K562 (cell line): Measurements from ENCODE around the gene LRP1B. TPM values are rescaled to one million over a fixed set of nuclear protein-coding genes. Genes with fewer than 3 reads are reported as not detected.

Experiments used
- ATAC-seq: fragments of 200-7000 bp; cut with Tn5 transposase; 3 replicates; pipeline ENCODE4 v1.9.1; 2020; ENCODE audit warnings: moderate library complexity
- BruUV-seq: library from RNA; stranded (reverse); fragments of 400-500 nt; replicated peaks from 2 replicates; lab custom pipeline; 2021; lab: Mats Ljungman, UMichigan
- CTCF ChIA-PET: fragments of 300-600 bp; formaldehyde crosslinking; extraction: SDS; loops from one replicate; lab custom pipeline; 2021; ENCODE audit warnings: low intra/inter-chr PET ratio; lab: Yijun Ruan, JAX
- POLR2A ChIA-PET: fragments of 300-600, 350-650 bp; sonication (Branson Sonifier 250); formaldehyde crosslinking; extraction: SDS; loops from one replicate; lab custom pipeline; 2021; ENCODE audit warnings: antibody characterized with exemption, inconsistent platforms; lab: Yijun Ruan, JAX
- DNase-seq, 4 experiments: peaks; one replicate each; pipeline versions ENCODE4 v3.0.0 to v3.0.0-alpha.2; 2011 to 2018; ENCODE audit warnings: low spot score in 3 of 4, mixed read lengths in 3 of 4; ENCODE audit errors: extremely low read depth in 1 of 4
- FAIRE-seq: peaks from 2 replicates; lab custom pipeline; 2011; peaks lifted over from hg19 to GRCh38; lab: Jason Lieb, UNC
- H2AFZ ChIP-seq: 2 replicates; pipeline ENCODE4 v1.6.0; 2011; ENCODE audit warnings: low read depth, low read length, control low read depth, inconsistent platforms
- H3K27ac ChIP-seq: fragments of 200-600 bp; 3 replicates; pipeline ENCODE4 v1.8.0; 2011; ENCODE audit warnings: low read depth, mild to moderate bottlenecking, control low read depth, inconsistent platforms, low read length, moderate library complexity, mixed read lengths; ENCODE audit errors: extremely low read depth
- H3K27me3 ChIP-seq, 2 experiments: fragments of 300-600 bp in 1 of 2; 2 replicates in 1 of 2; 3 replicates in 1 of 2; pipeline versions ENCODE4 v1.6.0 to v1.8.0; 2011; ENCODE audit warnings: inconsistent platforms in 2 of 2, low read length in 2 of 2, mild to moderate bottlenecking in 1 of 2, mixed read lengths in 1 of 2, moderate library complexity in 1 of 2; ENCODE audit not compliant: control insufficient read depth in 2 of 2, insufficient read depth in 2 of 2
- H3K36me3 ChIP-seq: fragments of 300-600 bp; 3 replicates; pipeline ENCODE4 v1.8.0; 2011; ENCODE audit warnings: mild to moderate bottlenecking, low read length, inconsistent platforms; ENCODE audit not compliant: control insufficient read depth, insufficient read depth
- H3K4me1 ChIP-seq, 2 experiments: fragments of 200-600 bp in 1 of 2; replicated peaks in 1 of 2; 2 replicates in 1 of 2; 3 replicates in 1 of 2; pipeline versions ENCODE4 v1.5.1 to v1.8.0; 2011; ENCODE audit warnings: inconsistent platforms in 2 of 2, low read length in 2 of 2, mild to moderate bottlenecking in 1 of 2, mixed read lengths in 1 of 2, moderate library complexity in 1 of 2; ENCODE audit not compliant: control insufficient read depth in 2 of 2, insufficient read depth in 2 of 2
- H3K4me2 ChIP-seq: 2 replicates; pipeline ENCODE4 v1.6.1; 2011; ENCODE audit warnings: low read length, control low read depth, inconsistent platforms, mixed read lengths; ENCODE audit not compliant: insufficient read depth
- H3K4me3 ChIP-seq: fragments of 200-600 bp; sonication (generic), shearing (Covaris generic); 2 replicates; pipeline ENCODE4 v1.5.1; 2016; ENCODE audit warnings: control low read depth, inconsistent platforms
- H3K79me2 ChIP-seq: fragments of 200-600 bp; 3 replicates; pipeline ENCODE4 v1.8.0; 2011; ENCODE audit warnings: low read length, inconsistent platforms; ENCODE audit not compliant: control insufficient read depth, insufficient read depth
- H3K9ac ChIP-seq, 2 experiments: 2 replicates each; pipeline versions ENCODE4 v1.6.0 to v1.6.1; 2011; ENCODE audit warnings: low read depth in 2 of 2, low read length in 2 of 2, control low read depth in 1 of 2, inconsistent platforms in 1 of 2, mild to moderate bottlenecking in 1 of 2, mixed read lengths in 1 of 2; ENCODE audit not compliant: insufficient read depth in 1 of 2
- H3K9me1 ChIP-seq: one replicate; pipeline ENCODE4 v1.6.0; 2011; ENCODE audit warnings: inconsistent platforms, mild to moderate bottlenecking, low read length, moderate library complexity; ENCODE audit not compliant: control insufficient read depth, insufficient read depth
- H3K9me3 ChIP-seq: replicated peaks from 2 replicates; pipeline ENCODE4 v1.5.1; 2011; ENCODE audit warnings: low read depth, low read length, inconsistent platforms; ENCODE audit not compliant: control insufficient read depth, insufficient read depth
- H4K20me1 ChIP-seq: replicated peaks from 2 replicates; pipeline ENCODE4 v1.6.1; 2011; ENCODE audit warnings: low read length, inconsistent platforms, mixed read lengths; ENCODE audit not compliant: control insufficient read depth, insufficient read depth
- CEBPB ChIP-seq: fragments of 450-650 bp; IDR thresholded peaks from 2 replicates; pipeline ENCODE4 v1.6.1; 2016; ENCODE audit warnings: missing genetic modification characterization, missing compliant biosample characterization
- COPS2 ChIP-seq: fragments of 450-650 bp; conservative IDR thresholded peaks from 2 replicates; pipeline ENCODE4 v1.6.1; 2016; ENCODE audit warnings: mild to moderate bottlenecking, moderate library complexity
- DNMT1 ChIP-seq: fragments of 450-650 bp; IDR thresholded peaks from 2 replicates; pipeline ENCODE4 v1.6.1; 2016; ENCODE audit warnings: antibody characterized with exemption, mild to moderate bottlenecking
- EP400 ChIP-seq: fragments of 450-650 bp; IDR thresholded peaks from 2 replicates; pipeline ENCODE4 v1.6.1; 2017; ENCODE audit warnings: antibody characterized with exemption, mild to moderate bottlenecking, moderate library complexity
- FUS ChIP-seq: fragments of 200-400 bp; formaldehyde crosslinking; optimal IDR thresholded peaks from 2 replicates; pipeline ENCODE3; 2017; ENCODE audit warnings: low read depth, low read length
- KLF6 ChIP-seq: fragments of 250-450 bp; sonication (Bioruptor Pico); IDR thresholded peaks from 2 replicates; pipeline ENCODE4 v1.4.0; 2020; ENCODE audit warnings: mild to moderate bottlenecking, moderate library complexity, borderline replicate concordance
- POLR2A ChIP-seq: fragments of 450-650 bp; conservative IDR thresholded peaks from 2 replicates; pipeline ENCODE4 v1.6.1; 2016
- RBM25 ChIP-seq: fragments of 200-400 bp; formaldehyde crosslinking; IDR thresholded peaks from 2 replicates; pipeline ENCODE4 v1.6.1; 2018; ENCODE audit warnings: low read length, low read depth, moderate library complexity; ENCODE audit not compliant: severe bottlenecking
- U2AF1 ChIP-seq: fragments of 200-400 bp; formaldehyde crosslinking; optimal IDR thresholded peaks from 2 replicates; pipeline ENCODE3; 2017; ENCODE audit warnings: mild to moderate bottlenecking, low read depth, low read length, moderate library complexity
- ZFP30 ChIP-seq: fragments of 250-450 bp; sonication (Bioruptor Pico); IDR thresholded peaks from 2 replicates; pipeline ENCODE4 v1.8.0; 2022; ENCODE audit warnings: moderate library complexity, mild to moderate bottlenecking, inconsistent platforms, borderline replicate concordance
- ZNF12 ChIP-seq: sonication (generic); formaldehyde crosslinking; IDR thresholded peaks from 2 replicates; pipeline ENCODE4 v1.4.0; 2020; ENCODE audit warnings: mild to moderate bottlenecking, missing genetic modification reagents
- ZNF121 ChIP-seq: sonication (generic); formaldehyde crosslinking; conservative IDR thresholded peaks from 2 replicates; pipeline ENCODE4 v1.8.0; 2022; ENCODE audit warnings: missing genetic modification reagents
- ZNF124 ChIP-seq: sonication (generic); formaldehyde crosslinking; IDR thresholded peaks from 2 replicates; pipeline ENCODE4 v1.8.1; 2022; ENCODE audit warnings: missing genetic modification reagents
- WGBS: fragments of 100-300 bp; shearing (Covaris generic); methylation state at CpG from one replicate; pipeline ENCODE4 v1.1.6; 2016; ENCODE audit warnings: low coverage, mixed read lengths; ENCODE audit not compliant: insufficient coverage; ENCODE audit errors: missing lambda C conversion rate; 5-methylcytosine and 5-hydroxymethylcytosine counted together
- in situ Hi-C: fragments of 300-500 bp; cut with MboI; formaldehyde crosslinking; loops from 4 replicates; pipeline ENCODE4 v1.15.0; 2018; ENCODE audit warnings: inconsistent platforms, mixed read lengths
- intact Hi-C: fragments of 100-400 bp; cut with micrococcal nuclease; formaldehyde crosslinking; loops from 2 replicates; pipeline ENCODE4 v1.14.2; 2022
- polyA plus RNA-seq, 8 experiments: library from polyadenylated mRNA; depleted of rRNA in 4 of 8; stranded (reverse) in 5 of 8; unstranded in 3 of 8; fragments of >200 nt; fragmentation: Nextera tagmentation in 2 of 8; fragmentation: Illumina TruSeq in 1 of 8; extraction: Ambion mirVana in 2 of 8; extraction: Trizol in 1 of 8; gene quantifications; 2 replicates each; pipeline versions ENCODE4 v1.2.1 to v1.2.3, GENCODE V29; 2011 to 2014; ENCODE audit warnings: inconsistent platforms in 1 of 8, missing spikeins in 1 of 8
- total RNA-seq, 7 experiments: library from RNA; depleted of rRNA in 6 of 7; stranded (reverse); fragments of >200 nt in 6 of 7; fragmentation: Illumina TruSeq in 2 of 7; extraction: Trizol in 2 of 7; gene quantifications; 2 replicates each; pipeline versions ENCODE4 v1.2.1 to v1.2.3, GENCODE V29; 2011 to 2021; ENCODE audit warnings: low replicate concordance in 1 of 7
- TF ChIP-seq, protein P1 (sequence below), 2 experiments: IDR thresholded peaks; 2 replicates each; pipeline ENCODE4 v1.6.1; 2011; ENCODE audit warnings: borderline replicate concordance in 1 of 2, control low read depth in 1 of 2, low read depth in 1 of 2, low read length in 1 of 2, mild to moderate bottlenecking in 1 of 2, mixed read lengths in 1 of 2, moderate library complexity in 1 of 2; ENCODE audit not compliant: insufficient read depth in 1 of 2, insufficient read length in 1 of 2, poor library complexity in 1 of 2, severe bottlenecking in 1 of 2; ENCODE audit errors: extremely low read depth in 1 of 2
- TF ChIP-seq, protein P2 (sequence below): fragments of 200-800 bp; sonication (Bioruptor generic); IDR thresholded peaks from 2 replicates; pipeline ENCODE4 v1.6.1; 2017; ENCODE audit warnings: missing genetic modification characterization, missing compliant biosample characterization

LRP1B gene
- total and polyA plus RNA-seq, 9 of the 15 experiments (the other 6 are each of a cell fraction or from before 2014, with no cell fraction given), result not detected

DNA sequence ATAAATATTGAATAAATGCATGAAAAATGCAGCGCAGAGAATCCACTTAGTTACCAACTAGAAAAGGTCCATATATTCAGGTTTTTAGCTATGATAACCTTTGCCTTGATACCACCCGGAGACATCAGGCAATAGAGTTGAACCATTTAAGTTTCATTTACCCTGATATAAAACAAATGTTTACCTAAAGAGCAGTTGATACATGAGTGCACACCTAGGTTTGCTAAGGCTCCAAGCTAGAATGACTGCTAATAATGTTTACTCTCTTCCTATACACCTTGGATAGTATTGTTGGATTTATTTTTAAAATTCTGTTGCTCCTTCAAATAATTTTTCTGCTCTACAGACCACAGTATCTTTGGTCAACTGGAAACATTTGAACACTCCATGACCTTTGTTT is 1463.6 kb downstream of the LRP1B start (continued):
- TF ChIP-seq, protein P1, sequence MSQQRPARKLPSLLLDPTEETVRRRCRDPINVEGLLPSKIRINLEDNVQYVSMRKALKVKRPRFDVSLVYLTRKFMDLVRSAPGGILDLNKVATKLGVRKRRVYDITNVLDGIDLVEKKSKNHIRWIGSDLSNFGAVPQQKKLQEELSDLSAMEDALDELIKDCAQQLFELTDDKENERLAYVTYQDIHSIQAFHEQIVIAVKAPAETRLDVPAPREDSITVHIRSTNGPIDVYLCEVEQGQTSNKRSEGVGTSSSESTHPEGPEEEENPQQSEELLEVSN (IDR thresholded peaks at IDR 0.05; ENCODE audit: borderline replicate concordance in 1 of 2, extremely low read depth in 1 of 2, insufficient read depth in 1 of 2, insufficient read length in 1 of 2, low read depth in 1 of 2, low read length in 1 of 2, poor library complexity in 1 of 2, severe bottlenecking in 1 of 2), result no peak
- TF ChIP-seq ZFP30 (CRISPR knock-in tag), result no peak
- TF ChIP-seq KLF6 (CRISPR knock-in tag), result no peak
- TF ChIP-seq COPS2, result no peak
- no peak for TF ChIP-seq ZNF124 (CRISPR knock-in tag)
- TF ChIP-seq RBM25, result no peak
- no peak for TF ChIP-seq EP400

DNA sequence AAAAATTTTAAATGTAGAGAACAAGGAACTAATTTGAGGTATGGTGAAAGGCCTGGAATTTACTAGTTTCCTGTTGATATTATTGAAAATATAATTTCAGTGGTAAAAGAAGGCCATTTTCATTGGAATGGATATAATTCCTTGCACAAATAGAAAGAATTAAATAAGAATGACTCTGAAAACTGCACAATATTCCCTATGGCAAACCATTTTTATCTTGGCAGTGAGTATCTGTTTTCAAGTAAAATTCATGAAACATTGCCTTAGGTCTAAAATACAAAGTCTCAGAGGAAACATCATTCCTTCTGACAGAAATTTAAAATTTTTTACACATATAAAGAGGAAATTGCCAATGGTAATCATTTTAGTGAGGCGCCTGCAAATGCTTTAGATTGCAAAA is 1468.3 kb downstream of the LRP1B start:
- no peak overlapping the region for H3K4me3 ChIP-seq
- in situ Hi-C loops (no loop called here), intact Hi-C loops (no loop called here)
- peaks cover 2% of the 10 kb centered on the region; the same call in 1 of the 2 replicates for H3K9me3 ChIP-seq
- H4K20me1 ChIP-seq, result no peaks in the 10 kb centered on the region
- no peak for ATAC-seq
- H3K27me3 ChIP-seq, result no peaks in the 10 kb centered on the region
- no peak overlapping the region for H2AFZ ChIP-seq
- WGBS, result 8% methylated on average over 1 of the region's 1 CpG
- no peak for DNase-seq
- no peaks in the 10 kb centered on the region for H3K9me1 ChIP-seq
- H3K79me2 ChIP-seq, result no peaks in the 10 kb centered on the region
- H3K4me1 ChIP-seq, result no peaks in the 10 kb centered on the region
- TF ChIP-seq ZNF121 (CRISPR knock-in tag) (no peak), CEBPB (no peak), DNMT1 (no peak), U2AF1 (no peak), ZNF12 (CRISPR knock-in tag) (no peak), POLR2A (no peak), FUS (no peak)
- TF ChIP-seq, protein P2, sequence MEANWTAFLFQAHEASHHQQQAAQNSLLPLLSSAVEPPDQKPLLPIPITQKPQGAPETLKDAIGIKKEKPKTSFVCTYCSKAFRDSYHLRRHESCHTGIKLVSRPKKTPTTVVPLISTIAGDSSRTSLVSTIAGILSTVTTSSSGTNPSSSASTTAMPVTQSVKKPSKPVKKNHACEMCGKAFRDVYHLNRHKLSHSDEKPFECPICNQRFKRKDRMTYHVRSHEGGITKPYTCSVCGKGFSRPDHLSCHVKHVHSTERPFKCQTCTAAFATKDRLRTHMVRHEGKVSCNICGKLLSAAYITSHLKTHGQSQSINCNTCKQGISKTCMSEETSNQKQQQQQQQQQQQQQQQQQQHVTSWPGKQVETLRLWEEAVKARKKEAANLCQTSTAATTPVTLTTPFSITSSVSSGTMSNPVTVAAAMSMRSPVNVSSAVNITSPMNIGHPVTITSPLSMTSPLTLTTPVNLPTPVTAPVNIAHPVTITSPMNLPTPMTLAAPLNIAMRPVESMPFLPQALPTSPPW (CRISPR knock-in tag), result no peak
- TF ChIP-seq, all 486 proteins: peak for 0
- Histone ChIP-seq H3K4me2 (no peak overlapping the region), H3K36me3 (no peaks in the 10 kb centered on the region), H3K27ac (no peak overlapping the region), H3K9ac (no peak overlapping the region)
- FAIRE-seq, result no peak
- POLR2A ChIA-PET, result no interaction called here
- CTCF ChIA-PET, result no interaction called here
- no TSS peak for BruUV-seq
